ENCODE data around the gene TFPI2.

TFPI2 gene

GRCh38 chr7:93858857-93859256 is 31.7 kb downstream of the TFPI2 start:
- no peak for DNase-seq (ENCODE audit: low spot score)

GRCh38 chr7:93856323-93856722 is 34.2 kb downstream of the TFPI2 start:
- no peak for DNase-seq (ENCODE audit: low spot score)

GRCh38 chr7:93855797-93856196 is 34.8 kb downstream of the TFPI2 start:
- DNase-seq (ENCODE audit: low spot score): no peak

- no peak for DNase-seq (ENCODE audit: low spot score)
Observed at GRCh38 chr7:93854480-93854879, 36.1 kb downstream of the TFPI2 start.

GRCh38 chr7:93851536-93851935 is 39.0 kb downstream of the TFPI2 start:
- DNase-seq (ENCODE audit: low spot score): no peak

- no peak for DNase-seq (ENCODE audit: low spot score)
Observed at GRCh38 chr7:93843260-93843659, 47.3 kb downstream of the TFPI2 start.

GRCh38 chr7:93838966-93839365 is 51.6 kb downstream of the TFPI2 start:
- no peak for DNase-seq (ENCODE audit: low spot score)

GRCh38 chr7:93837245-93837644 is 53.3 kb downstream of the TFPI2 start:
- DNase-seq (ENCODE audit: low spot score): no peak

- no peak for DNase-seq (ENCODE audit: low spot score)
Observed at GRCh38 chr7:93836116-93836515, 54.4 kb downstream of the TFPI2 start.

GRCh38 chr7:93835702-93836101 is 54.9 kb downstream of the TFPI2 start:
- DNase-seq (ENCODE audit: low spot score): no peak
